Measurements from ENCODE around the gene KISS1R.

Gene KISS1R

GRCh38 chr19:899336-900042 is 17.6 kb upstream of the KISS1R start:
- CTCF ChIA-PET: no interaction called here
- Histone ChIP-seq H3K36me3 (ENCODE audit: control insufficient read depth in 2 of 2, insufficient read depth in 1 of 2, low read length in 2 of 2) (peaks cover 0 to 15% of the 10 kb centered on the region in 2 experiments; a peak in 1 of 3 replicates), H3K4me3 (ENCODE audit: low read depth, low read length) (no peak overlapping the region), H3K27ac (ENCODE audit: extremely low read depth, low read depth, low read length) (no peak overlapping the region), H3K9me3 (ENCODE audit: control insufficient read depth, insufficient read depth, low read depth, low read length) (no peaks in the 10 kb centered on the region), H3K4me1 (ENCODE audit: control insufficient read depth, insufficient read depth, low read length) (no peaks in the 10 kb centered on the region; the same call in 1 of the 2 replicates)
- POLR2A ChIA-PET: no interaction called here
- TF ChIP-seq ZNF747 (tag by site-specific recombination; IDR thresholded peaks at IDR 0.05) (no peak), ZFP3 (tag by site-specific recombination; IDR thresholded peaks at IDR 0.05; ENCODE audit: low read depth) (peak; percentile 94)

GRCh38 chr19:900043-900301 is 17.2 kb upstream of the KISS1R start:
- Histone ChIP-seq H3K27ac (ENCODE audit: extremely low read depth, low read depth, low read length) (no peak overlapping the region), H3K9me3 (ENCODE audit: control insufficient read depth, insufficient read depth, low read depth, low read length) (no peaks in the 10 kb centered on the region), H3K36me3 (ENCODE audit: control insufficient read depth in 2 of 2, insufficient read depth in 1 of 2, low read length in 2 of 2) (peaks cover 0 to 15% of the 10 kb centered on the region in 2 experiments; a peak in 1 of 3 replicates), H3K4me1 (ENCODE audit: control insufficient read depth, insufficient read depth, low read length) (no peaks in the 10 kb centered on the region; the same call in 1 of the 2 replicates), H3K4me3 (ENCODE audit: low read depth, low read length) (no peak overlapping the region)
- ChIA-PET CTCF (no interaction called here), POLR2A (no interaction called here)
- TF ChIP-seq CTCF (tag by site-specific recombination; IDR thresholded peaks at IDR 0.05) (no peak), KLF8 (tag by site-specific recombination; IDR thresholded peaks at IDR 0.05) (peak; percentile 93; the same call in 1 of the 2 replicates), ZBTB48 (tag by site-specific recombination; IDR thresholded peaks at IDR 0.05) (no peak), ZNF23 (tag by site-specific recombination; IDR thresholded peaks at IDR 0.05; ENCODE audit: borderline replicate concordance) (no peak), KLF9 (tag by site-specific recombination; IDR thresholded peaks at IDR 0.05; ENCODE audit: low read depth) (peak; percentile 95)

- Histone ChIP-seq H3K27ac (ENCODE audit: extremely low read depth, low read depth, low read length) (no peak overlapping the region), H3K4me1 (ENCODE audit: control insufficient read depth, insufficient read depth, low read length) (no peaks in the 10 kb centered on the region; the same call in 1 of the 2 replicates), H3K36me3 (ENCODE audit: control insufficient read depth in 2 of 2, insufficient read depth in 1 of 2, low read length in 2 of 2) (peaks cover 0 to 15% of the 10 kb centered on the region in 2 experiments; a peak in 1 of 3 replicates), H3K4me3 (ENCODE audit: low read depth, low read length) (no peak overlapping the region), H3K9me3 (ENCODE audit: control insufficient read depth, insufficient read depth, low read depth, low read length) (no peaks in the 10 kb centered on the region)
- ChIA-PET POLR2A (interaction anchor here (0.7 kb wide), 1 partner anchor 20 kb away, joined by 7 read pairs; no protein-coding TSS in a partner anchor), CTCF (no interaction called here)
- TF ChIP-seq PATZ1 (tag by site-specific recombination; IDR thresholded peaks at IDR 0.05) (peak; percentile 46; the same call in 1 of the 2 replicates), GFI1B (tag by site-specific recombination; IDR thresholded peaks at IDR 0.05) (no peak), SP2 (tag by site-specific recombination; IDR thresholded peaks at IDR 0.05) (peak; percentile 56), ZNF302 (tag by site-specific recombination; IDR thresholded peaks at IDR 0.05; ENCODE audit: low read depth) (no peak), ZBTB11 (tag by site-specific recombination; conservative IDR thresholded peaks at IDR 0.05; ENCODE audit: low read depth) (no peak), KLF1 (tag by site-specific recombination; IDR thresholded peaks at IDR 0.05) (peak; percentile 86), HIC1 (tag by site-specific recombination; IDR thresholded peaks at IDR 0.05) (peak; percentile 53; the same call in 1 of the 2 replicates), REST (tag by site-specific recombination; IDR thresholded peaks at IDR 0.05) (no peak), KLF8 (tag by site-specific recombination; IDR thresholded peaks at IDR 0.05) (peak; percentile 43)
These were observed 16.6 kb upstream of the KISS1R start for GRCh38 chr19:900302-901111.

Data from HEK293 (cell line).